ENCODE data around the gene MAMSTR. TPM values are rescaled to one million over a fixed set of nuclear protein-coding genes. Genes with fewer than 3 reads are reported as not detected.
"Not testable (repeated sequence)": the region's sequence is repeated elsewhere in the genome, so short reads cannot be mapped to it uniquely, and the experiment has no call there.

The MAMSTR gene, protein sequence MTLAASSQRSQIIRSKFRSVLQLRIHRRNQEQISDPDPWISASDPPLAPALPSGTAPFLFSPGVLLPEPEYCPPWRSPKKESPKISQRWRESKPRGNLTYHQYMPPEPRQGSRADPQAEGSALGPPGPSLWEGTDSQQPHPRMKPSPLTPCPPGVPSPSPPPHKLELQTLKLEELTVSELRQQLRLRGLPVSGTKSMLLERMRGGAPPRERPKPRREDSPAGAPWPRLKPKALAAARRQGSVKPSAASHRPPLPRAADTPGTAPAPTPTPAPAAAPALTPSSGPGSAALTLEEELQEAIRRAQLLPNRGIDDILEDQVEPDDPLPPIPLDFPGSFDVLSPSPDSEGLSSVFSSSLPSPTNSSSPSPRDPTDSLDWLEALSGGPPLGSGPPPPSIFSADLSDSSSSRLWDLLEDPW
- total RNA-seq, result under 0.01 and 0.22 TPM in 2 replicates

DNA sequence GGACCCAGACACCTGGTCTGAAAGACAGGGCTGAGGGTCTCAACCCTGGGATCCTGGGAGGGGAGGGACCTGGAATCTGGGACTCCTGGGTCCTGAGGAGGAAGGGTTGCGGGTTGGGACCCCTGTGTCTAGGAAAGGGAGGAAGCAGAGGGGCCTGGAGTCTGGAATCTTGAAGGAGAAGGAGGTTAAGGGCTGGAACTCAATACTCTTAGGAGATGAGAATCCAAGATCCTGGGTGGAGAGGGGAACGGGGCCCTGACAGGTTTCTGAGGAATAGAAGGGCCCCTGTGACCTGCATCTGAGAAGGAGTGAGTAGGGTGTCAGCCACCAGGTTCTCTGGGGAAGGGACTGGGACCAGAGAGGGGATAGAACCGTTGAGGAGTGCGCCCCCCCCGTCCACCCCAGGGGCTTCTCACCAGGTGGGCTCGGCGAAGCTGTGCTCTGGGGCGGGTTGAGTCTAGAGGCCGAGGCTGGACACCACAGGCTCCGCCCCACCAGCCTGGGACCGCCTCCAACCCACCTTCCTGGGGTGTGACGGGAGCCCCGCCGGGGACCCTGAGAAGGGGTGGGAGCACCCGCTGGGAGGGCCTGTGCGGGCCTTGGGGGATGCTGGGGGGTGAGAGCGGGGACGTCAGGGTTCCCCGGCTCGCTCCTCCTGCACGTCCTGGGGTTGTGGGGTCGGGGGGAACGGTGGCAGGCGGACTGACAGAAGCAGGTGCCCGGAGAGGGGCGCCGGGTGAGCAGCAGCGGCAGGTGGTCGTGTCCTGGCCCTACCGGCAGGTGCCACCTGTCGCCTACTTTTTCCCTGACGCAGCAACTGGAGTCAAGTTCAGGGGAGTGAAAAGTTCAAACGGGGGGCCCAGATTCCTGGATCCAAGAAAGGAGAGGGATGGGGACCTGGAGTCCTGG is at the start of gene MAMSTR:
Gene MAMSTR, minus strand, starts transcription at position 463 of the 909 bp plus-strand sequence. CDS start 694 bp downstream, outside the sequence.
- no peak for DNase-seq (ENCODE audit: low read depth in 2 of 2)

DNA sequence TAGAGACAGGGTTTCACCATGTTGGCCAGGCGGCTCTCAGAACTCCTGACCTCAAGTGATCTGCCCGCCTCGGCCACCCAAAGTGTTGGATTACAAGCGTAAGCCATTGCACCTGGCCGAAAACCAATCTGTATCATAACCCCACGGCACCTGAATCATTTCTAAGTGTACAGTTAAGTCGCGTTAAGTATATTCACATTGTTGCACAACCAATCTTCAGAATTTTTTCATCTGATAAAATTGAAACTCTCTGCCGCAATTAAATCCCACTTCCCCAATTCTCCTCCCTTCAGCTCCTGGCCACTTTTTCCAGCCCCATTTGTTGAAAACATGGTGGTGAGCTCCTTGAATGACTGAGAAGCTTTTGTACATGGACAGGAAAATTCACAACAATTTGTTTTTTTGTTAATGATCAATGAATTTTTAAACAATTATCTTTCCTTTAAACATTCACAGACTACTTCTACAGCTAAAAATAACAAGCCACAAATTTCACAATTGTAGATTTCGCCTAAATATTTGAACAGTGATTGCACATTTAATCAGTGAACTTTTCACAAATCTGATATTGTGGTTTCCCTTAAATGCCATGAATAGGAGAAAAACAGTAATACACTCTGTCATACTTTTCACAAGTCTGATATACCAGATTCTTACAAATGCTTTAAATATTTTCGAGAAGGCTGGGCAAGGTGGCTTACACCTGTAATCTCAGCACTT is 49.6 kb upstream of the MAMSTR start:
- no peak for DNase-seq (ENCODE audit: low read depth in 2 of 2)

DNA sequence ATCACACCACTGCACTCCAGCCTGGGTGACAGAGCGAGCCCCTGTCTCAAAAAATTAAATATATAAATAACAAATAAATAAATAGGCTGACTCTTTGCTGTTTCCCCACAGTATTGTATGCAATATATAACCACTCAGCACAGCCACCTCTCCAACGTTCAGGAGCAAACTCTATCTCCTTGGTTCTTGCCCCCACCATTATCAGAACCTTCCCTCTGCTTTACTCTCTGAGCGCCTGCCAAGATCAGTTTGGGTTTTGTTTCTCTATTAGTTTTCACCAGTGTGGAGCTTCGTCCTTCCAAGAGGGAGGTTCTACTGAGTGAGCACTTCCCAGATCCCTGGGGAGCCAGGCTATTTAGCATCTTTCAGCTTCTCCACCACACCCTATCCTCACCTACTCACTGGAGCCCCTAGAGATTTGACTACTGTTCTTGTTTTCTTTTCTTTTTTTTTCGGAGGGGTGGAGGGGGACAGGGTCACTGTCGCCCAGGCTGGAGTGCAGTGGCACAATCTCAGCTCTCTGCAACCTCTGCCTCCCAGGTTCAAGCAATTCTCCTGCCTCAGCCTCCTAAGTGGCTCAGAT is 48.7 kb upstream of the MAMSTR start:
- DNase-seq (ENCODE audit: low read depth in 2 of 2), result not testable (repeated sequence)

DNA sequence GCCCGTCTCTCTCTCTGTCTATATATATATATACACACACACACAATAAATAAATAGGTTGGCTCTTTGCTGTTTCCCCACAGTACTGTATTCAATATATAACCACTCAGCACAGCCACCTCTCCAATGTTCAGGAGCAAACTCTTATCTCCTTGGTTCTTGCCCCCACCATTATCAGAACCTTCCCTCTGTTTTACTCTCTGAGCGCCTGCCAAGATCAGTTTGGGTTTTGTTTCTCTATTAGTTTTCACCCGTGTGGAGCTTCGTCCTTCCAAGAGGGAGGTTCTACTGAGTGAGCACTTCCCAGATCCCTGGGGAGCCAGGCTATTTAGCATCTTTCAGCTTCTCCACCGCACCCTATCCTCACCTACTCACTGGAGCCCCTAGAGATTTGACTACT is 46.3 kb upstream of the MAMSTR start:
- not testable (repeated sequence) for DNase-seq (ENCODE audit: low read depth in 2 of 2)

DNA sequence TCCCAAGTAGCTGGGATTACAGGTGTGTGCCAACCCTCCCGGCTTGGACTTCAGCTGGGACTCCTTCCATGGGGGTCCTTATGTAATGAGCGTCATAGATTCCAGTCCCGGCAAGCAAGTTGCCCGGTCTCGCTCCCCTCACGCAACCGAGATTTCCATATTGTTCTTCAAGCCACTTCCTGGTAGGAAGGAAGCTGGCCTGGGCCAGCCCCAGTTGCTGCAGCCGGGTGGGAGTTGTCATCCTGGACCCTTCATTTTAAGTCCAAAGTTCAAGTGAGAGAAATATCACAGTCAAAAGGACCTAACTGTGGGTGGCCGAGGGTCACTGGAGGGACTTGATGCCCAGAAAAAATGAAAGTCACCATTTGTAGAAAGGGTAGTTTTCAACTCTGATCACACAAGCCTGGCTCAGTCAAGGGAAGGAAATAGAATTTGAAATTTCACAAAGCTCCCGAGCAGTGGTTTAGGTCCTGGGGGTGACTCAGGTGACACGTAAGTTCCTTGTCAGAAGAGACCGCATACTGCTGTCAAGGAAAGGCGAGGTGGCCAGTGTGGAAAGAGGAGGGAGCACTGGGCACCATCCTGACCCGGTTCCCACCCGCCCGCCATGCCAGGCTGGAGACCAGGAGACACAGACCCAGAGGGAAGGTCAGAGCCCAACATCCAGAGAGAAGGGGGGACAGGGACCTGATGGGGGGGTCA is 41.1 kb upstream of the MAMSTR start:
- DNase-seq (ENCODE audit: low read depth in 2 of 2), result peak; percentile 62 to 74

DNA sequence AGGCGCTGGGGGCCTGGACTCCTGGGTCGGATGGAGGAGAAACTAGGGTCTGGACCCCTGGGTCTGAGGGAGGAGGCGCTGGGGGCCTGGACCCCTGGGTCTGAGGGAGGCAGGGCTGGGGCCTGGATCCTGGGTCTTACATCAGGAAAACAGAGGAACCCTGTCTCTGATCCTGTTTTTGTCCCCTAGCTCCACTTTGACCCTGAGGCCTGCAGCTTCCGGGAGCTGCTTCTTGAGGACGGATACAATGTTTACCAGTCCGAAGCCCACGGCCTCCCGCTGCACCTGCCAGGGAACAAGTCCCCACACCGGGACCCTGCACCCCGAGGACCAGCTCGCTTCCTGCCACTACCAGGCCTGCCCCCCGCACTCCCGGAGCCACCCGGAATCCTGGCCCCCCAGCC is 38.2 kb upstream of the MAMSTR start:
- no peak for DNase-seq (ENCODE audit: low read depth in 2 of 2)

DNA sequence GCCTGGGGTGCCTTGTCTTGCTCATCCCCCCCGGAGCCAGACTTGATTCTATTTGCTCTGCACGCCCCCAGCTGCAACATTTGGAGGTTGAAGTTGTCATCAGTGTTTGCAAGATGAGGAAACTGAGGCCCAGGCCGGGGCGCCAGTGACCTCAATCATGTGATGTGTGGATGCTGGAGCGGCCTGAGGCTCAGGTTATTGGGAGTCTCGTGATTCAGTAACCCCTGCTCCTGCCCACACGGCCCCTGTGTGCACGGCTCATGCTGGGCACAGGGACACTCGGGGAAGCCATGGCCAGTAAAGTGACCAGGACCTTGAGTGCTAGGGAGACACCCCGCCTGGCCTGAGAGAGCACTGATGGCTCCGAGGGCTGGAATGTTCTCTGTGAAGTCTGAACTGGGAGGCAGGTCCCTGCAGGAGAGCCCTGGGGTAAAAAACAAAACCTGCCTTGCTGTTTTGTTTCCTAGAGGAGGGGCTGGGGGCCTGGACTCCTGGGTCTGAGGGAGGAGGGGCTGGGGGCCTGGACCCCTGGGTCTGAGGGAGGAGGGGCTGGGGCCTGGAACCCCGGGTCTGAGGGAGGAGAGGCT is 37.7 kb upstream of the MAMSTR start:
- DNase-seq (ENCODE audit: low read depth in 2 of 2), result no peak

DNA sequence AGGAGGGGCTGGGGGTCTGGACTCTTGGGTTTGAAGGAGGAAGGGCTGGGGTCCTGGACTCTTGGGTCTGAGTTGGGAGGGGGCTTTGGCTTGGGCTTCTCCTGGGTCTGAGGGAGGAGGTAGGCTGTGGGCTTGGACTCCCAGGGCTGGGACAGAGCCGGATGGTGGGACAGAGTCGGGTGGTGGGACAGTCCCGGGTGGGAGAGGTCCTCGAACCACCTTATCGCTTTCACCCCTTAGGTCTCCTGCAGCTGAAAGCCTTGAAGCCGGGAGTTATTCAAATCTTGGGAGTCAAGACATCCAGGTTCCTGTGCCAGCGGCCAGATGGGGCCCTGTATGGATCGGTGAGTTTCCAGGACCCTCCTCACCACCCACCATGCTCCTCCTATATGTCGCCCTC is 37.2 kb upstream of the MAMSTR start:
- DNase-seq (ENCODE audit: low read depth in 2 of 2), result no peak

DNA sequence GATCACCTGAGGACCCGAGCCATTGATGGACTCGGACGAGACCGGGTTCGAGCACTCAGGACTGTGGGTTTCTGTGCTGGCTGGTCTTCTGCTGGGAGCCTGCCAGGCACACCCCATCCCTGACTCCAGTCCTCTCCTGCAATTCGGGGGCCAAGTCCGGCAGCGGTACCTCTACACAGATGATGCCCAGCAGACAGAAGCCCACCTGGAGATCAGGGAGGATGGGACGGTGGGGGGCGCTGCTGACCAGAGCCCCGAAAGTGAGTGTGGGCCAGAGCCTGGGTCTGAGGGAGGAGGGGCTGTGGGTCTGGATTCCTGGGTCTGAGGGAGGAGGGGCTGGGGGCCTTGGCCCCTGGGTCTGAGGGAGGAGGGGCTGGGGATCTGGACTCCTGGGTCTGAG is 36.7 kb upstream of the MAMSTR start:
- no peak for DNase-seq (ENCODE audit: low read depth in 2 of 2)

DNA sequence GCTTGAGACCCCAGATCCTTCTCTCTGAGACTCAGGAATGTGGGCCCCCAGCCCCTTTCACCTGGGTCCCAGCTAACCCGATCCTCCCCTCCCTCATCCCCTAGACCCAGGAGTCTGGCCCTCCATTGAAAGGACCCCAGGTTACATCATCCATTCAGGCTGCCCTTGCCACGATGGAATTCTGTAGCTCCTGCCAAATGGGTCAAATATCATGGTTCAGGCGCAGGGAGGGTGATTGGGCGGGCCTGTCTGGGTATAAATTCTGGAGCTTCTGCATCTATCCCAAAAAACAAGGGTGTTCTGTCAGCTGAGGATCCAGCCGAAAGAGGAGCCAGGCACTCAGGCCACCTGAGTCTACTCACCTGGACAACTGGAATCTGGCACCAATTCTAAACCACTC is 36.3 kb upstream of the MAMSTR start:
- DNase-seq (ENCODE audit: low read depth in 2 of 2), result no peak

DNA sequence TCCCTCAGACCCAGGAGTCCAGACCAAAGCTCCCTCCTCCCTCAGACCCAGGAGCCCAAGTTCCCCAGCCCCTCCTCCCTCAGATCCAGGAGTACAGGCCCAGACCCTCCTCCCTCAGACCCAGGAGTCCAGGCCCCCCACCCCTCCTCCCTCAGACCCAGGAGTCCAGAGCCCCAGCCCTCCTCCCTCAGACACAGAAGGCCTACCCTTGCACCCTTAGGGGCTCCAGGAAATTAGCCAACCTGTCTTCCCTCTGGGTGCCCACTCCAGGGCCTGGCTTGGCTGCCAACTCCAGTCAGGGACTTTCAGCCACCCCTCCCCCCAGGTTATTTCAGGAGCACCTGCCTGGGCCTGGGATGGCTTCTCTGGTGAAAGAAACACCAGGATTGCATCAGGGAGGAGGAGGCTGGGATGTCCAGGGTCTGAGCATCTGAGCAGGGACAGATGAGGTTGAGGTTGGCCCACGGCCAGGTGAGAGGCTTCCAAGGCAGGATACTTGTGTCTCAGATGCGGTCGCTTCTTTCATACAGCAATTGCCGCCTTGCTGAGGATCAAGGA is 35.6 kb upstream of the MAMSTR start, which contains the start of gene FGF21:
Gene FGF21, plus strand, starts transcription at position 441 of the 558 bp plus-strand sequence. CDS start 713 bp downstream, outside the sequence.
- DNase-seq (ENCODE audit: low read depth in 2 of 2), result no peak

DNA sequence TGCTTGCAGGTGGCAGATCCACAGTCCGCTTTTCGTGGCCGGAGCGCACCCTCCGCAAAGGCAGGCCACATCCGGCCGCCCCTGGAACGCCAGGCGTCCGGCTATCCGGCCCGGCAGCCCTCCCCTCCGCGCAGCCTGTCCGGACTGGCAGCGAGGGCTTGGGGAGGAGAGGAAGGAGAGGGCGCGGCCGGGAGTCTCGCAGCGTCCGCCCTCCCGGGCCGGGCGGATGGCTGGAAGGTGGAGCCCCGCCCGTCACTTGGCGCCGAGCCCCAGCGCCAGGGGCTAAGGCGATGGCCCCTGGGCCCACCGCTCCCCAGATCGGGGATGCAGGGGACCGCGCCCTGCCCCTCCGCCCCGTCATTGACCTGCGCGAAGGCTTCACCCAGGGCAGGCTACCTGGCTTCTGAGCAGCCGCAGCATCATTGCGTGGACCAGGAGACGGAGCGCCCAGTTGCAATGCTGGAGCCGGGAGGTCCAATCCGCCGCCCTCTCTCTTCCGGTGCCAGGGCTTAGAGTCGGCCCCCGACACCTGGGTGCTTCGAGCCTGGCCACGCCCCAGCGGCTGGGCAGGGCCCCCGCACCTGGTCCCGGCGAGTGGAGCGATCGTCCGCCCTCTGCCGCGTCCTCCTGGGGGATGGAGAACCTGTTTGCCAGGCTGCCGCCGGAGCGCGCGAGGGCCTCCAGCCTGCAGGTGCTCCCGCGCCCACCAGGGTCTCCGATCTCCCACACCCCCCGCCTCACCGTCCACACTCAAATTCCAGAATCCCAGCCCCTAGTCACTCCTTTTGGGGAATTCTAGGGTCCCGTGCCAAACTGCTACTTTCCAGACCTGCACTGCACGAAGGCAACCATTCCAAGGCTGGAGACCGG is 33.2 kb upstream of the MAMSTR start, which contains the start of gene FUT1:
Gene FUT1, minus strand, starts transcription at position 146 of the 870 bp plus-strand sequence. CDS start 1,360 bp downstream, outside the sequence.
- DNase-seq (ENCODE audit: low read depth in 2 of 2), result peak; percentile 59 to 62

DNA sequence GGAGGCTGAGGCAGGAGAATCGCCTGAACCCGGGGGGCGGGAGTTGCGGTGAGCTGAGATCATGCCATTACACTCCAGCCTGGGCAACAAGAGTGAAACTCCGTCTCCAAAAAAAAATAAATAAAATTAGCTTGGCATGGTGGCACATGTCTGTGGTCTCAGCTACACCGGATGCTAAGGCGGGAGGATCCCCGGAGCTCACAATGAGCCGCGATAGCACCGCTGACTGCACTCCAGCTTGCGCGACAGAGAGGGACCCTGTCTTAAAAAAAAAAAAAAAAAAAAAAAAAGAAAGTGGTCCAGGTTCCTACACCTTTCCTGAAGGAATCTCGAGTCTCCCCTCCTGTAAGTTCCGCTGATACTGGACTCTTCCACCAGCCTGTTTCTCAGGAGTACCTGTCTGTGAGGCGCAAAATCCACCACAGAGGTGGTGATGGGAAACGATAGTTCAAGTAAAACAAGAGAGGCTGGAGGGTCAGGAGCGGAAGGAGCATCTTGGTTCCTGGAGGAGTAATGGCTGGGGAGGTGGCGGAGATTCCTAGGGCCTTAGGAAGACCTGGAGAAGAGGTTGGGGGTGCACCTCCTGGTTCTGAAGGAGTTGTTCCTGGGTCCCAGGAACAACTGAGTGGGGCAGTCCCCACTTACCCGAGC is 32.4 kb upstream of the MAMSTR start:
- DNase-seq (ENCODE audit: low read depth in 2 of 2), result peak in 1 of 2 donors; percentile 20

DNA sequence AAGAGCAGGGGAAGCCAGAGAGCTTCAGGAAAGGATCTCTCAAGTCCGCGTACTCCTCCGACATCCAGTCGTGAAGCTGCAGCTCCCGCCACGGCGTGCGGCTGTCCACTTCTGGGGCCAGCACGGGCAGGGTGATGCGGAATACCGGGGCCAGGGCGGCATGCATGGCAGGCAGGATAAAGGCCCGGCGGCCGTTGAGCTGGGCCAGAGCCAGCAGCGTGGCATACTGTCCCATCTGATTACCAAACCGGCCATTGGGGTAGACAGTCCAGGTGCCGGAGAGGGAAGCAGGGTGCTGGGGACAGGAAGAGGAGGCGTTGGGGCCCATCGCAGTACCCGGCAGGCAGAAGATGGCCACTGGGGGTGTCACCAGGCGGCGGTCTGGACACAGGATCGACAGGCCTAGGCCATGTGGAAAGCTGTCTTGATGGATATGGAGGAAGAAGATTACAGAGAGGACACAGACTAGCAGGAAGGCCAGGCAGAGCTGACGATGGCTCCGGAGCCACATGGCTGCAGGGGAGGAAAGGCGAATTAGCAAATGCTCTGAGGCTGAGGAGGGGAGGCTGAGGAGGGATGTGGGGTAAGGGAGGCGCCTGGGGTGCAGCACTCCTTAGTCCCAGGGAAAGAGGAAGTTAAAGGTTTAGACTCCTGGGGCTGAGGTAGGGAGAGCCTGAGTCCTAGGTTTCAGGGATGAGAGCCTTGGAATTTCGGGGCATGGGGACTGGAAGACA is 31.4 kb upstream of the MAMSTR start:
- DNase-seq (ENCODE audit: low read depth in 2 of 2), result no peak

DNA sequence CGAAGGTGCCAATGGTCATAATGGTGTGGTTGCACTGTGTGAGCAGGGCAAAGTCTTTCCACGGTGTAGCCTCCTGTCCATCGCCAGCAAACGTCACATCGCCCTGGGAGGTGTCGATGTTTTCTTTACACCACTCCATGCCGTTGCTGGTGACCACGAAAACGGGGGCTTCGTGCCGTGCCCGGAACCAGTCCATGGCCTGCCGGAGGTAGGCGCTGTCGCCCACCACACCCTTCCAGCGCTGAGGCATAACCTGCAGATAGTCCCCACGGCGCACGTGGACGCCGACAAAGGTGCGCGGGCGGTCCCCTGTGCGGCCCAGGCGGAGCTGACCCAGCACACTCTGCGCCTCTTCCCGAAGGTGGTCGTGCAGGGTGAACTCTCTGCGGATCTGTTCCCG is 30.8 kb upstream of the MAMSTR start:
- DNase-seq (ENCODE audit: low read depth in 2 of 2), result no peak

DNA sequence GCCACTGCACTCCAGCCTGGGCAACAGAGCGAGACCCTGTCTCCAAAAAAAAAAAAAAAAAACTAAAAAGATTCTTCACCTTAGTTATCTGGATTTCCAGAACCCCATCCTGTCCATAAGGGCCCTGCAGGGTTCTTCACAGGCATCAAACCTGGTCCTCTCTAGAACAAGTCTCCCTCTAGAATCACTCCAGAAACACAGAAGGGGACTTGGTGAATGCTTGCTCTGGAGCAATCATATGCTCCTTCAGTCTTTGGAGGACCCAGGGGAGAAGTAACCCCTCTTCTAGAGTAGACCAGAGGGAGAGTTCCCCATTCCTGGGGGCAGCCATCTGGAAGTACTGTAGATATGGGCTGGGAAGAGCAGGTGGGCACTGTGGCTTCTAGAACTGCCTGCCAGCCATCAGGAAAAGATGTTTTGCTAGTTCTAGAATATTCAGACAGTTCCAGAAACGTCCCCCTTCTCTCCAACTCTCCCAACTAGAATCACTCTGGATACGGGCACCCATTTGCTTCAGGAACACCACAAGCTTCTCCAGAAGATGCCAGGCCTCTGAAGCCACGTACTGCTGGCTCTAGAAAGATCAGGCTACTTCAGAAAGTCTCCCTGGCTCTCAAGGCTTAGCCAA is 30.2 kb upstream of the MAMSTR start:
- DNase-seq (ENCODE audit: low read depth in 2 of 2), result no peak
